Endothelial cell of umbilical vein (primary cell): Measurements from ENCODE around the gene ANKRD39. TPM values are rescaled to one million over a fixed set of nuclear protein-coding genes. Genes with fewer than 3 reads are reported as not detected.
"Not testable (repeated sequence)": the region's sequence is repeated elsewhere in the genome, so short reads cannot be mapped to it uniquely, and the experiment has no call there.

ENCODE experiments used
- BruUV-seq: library from RNA; stranded (reverse); fragments of 400-500 nt; replicated peaks from 2 replicates; lab custom pipeline; 2021; lab: Mats Ljungman, UMichigan
- CTCF ChIA-PET: fragments of 300-600, 350-600 bp; sonication (Branson Sonifier 250); formaldehyde crosslinking; loops from one replicate; lab custom pipeline; 2021; ENCODE audit warnings: antibody characterized with exemption, inconsistent platforms; lab: Charles Lee
- POLR2A ChIA-PET: fragments of 300-600, 350-600 bp; sonication (Branson Sonifier 250); formaldehyde crosslinking; loops from one replicate; lab custom pipeline; 2021; ENCODE audit warnings: antibody characterized with exemption, inconsistent platforms; lab: Charles Lee
- DNase-seq: peaks from one replicate; pipeline ENCODE4 v3.0.0-alpha.2; 2011; ENCODE audit warnings: low read depth, low spot score
- FAIRE-seq: peaks from 2 replicates; lab custom pipeline; 2011; peaks lifted over from hg19 to GRCh38; lab: Jason Lieb, UNC
- H2AFZ ChIP-seq: 2 replicates; pipeline ENCODE4 v1.6.0; 2012; ENCODE audit warnings: low read depth, low read length, control low read depth, inconsistent platforms
- H3K27ac ChIP-seq: 2 replicates; pipeline ENCODE4 v1.5.1; 2011; ENCODE audit warnings: low read depth, mild to moderate bottlenecking, control low read depth, low read length, moderate library complexity; ENCODE audit not compliant: insufficient read depth
- H3K27me3 ChIP-seq, 2 experiments: 2 replicates each; pipeline versions ENCODE4 v1.6.0 to v1.6.1; 2011; ENCODE audit warnings: low read length in 2 of 2, mixed read lengths in 1 of 2; ENCODE audit not compliant: control insufficient read depth in 2 of 2, insufficient read depth in 2 of 2
- H3K36me3 ChIP-seq, 2 experiments: 2 replicates in 1 of 2; 3 replicates in 1 of 2; pipeline ENCODE4 v1.5.1; 2011; ENCODE audit warnings: low read length in 2 of 2, mild to moderate bottlenecking in 1 of 2, moderate library complexity in 1 of 2; ENCODE audit not compliant: control insufficient read depth in 2 of 2, insufficient read depth in 2 of 2; ENCODE audit errors: extremely low read depth in 1 of 2
- H3K4me1 ChIP-seq: 3 replicates; pipeline ENCODE4 v1.5.1; 2011; ENCODE audit warnings: mild to moderate bottlenecking, low read length; ENCODE audit not compliant: control insufficient read depth, insufficient read depth; ENCODE audit errors: extremely low read depth
- H3K4me2 ChIP-seq: 2 replicates; pipeline ENCODE4 v1.6.1; 2011; ENCODE audit warnings: low read length, control low read depth, mixed read lengths; ENCODE audit not compliant: insufficient read depth
- H3K4me3 ChIP-seq, 3 experiments: fragments of 200-600 bp in 1 of 3; sonication (generic), shearing (Covaris generic) in 1 of 3; replicated peaks in 1 of 3; 2 replicates each; pipeline ENCODE4 v1.5.1; 2011 to 2016; ENCODE audit warnings: control low read depth in 3 of 3, low read length in 3 of 3, mild to moderate bottlenecking in 2 of 3, inconsistent platforms in 1 of 3, low read depth in 1 of 3, moderate library complexity in 1 of 3; ENCODE audit not compliant: insufficient read depth in 1 of 3
- H3K79me2 ChIP-seq: 2 replicates; pipeline ENCODE4 v1.6.0; 2012; ENCODE audit warnings: low read length, inconsistent platforms; ENCODE audit not compliant: control insufficient read depth, insufficient read depth
- H3K9ac ChIP-seq: replicated peaks from 2 replicates; pipeline ENCODE3; 2011; ENCODE audit warnings: low read length, control low read depth; ENCODE audit not compliant: insufficient read depth; ENCODE audit errors: extremely low read depth
- H3K9me1 ChIP-seq: replicated peaks from 3 replicates; pipeline ENCODE4 v1.6.0; 2011; ENCODE audit warnings: mild to moderate bottlenecking, low read length; ENCODE audit not compliant: control insufficient read depth, insufficient read depth; ENCODE audit errors: extremely low read depth
- H3K9me3 ChIP-seq: replicated peaks from 2 replicates; pipeline ENCODE4 v1.5.1; 2012; ENCODE audit warnings: low read length, inconsistent platforms; ENCODE audit not compliant: control insufficient read depth, insufficient read depth
- H4K20me1 ChIP-seq: replicated peaks from 2 replicates; pipeline ENCODE3; 2011; ENCODE audit warnings: mild to moderate bottlenecking, low read length; ENCODE audit not compliant: control insufficient read depth, insufficient read depth; ENCODE audit errors: extremely low read depth
- EZH2 ChIP-seq: IDR thresholded peaks from 2 replicates; pipeline ENCODE4 v1.6.1; 2012; ENCODE audit warnings: borderline replicate concordance, low read depth, mild to moderate bottlenecking, moderate library complexity, low read length, inconsistent platforms; ENCODE audit not compliant: severe bottlenecking
- FOS ChIP-seq: IDR thresholded peaks from 2 replicates; pipeline ENCODE4 v1.6.1; 2011; ENCODE audit warnings: mild to moderate bottlenecking, low read length, moderate library complexity, borderline replicate concordance; ENCODE audit not compliant: insufficient read depth
- GATA2 ChIP-seq: IDR thresholded peaks from 2 replicates; pipeline ENCODE4 v1.7.0; 2011; ENCODE audit warnings: low read depth, mild to moderate bottlenecking, moderate library complexity, mixed read lengths, low read length; ENCODE audit not compliant: insufficient read length, insufficient read depth
- JUN ChIP-seq: IDR thresholded peaks from 2 replicates; pipeline ENCODE4 v1.6.1; 2011; ENCODE audit warnings: borderline replicate concordance, low read depth; ENCODE audit not compliant: insufficient read length, insufficient read depth
- MYC ChIP-seq: IDR thresholded peaks from one replicate; pipeline ENCODE4 v1.6.1; 2011; ENCODE audit warnings: mild to moderate bottlenecking, low read depth, low read length
- POLR2A ChIP-seq: IDR thresholded peaks from 2 replicates; pipeline ENCODE4 v1.6.1; 2012; ENCODE audit warnings: low read depth, mild to moderate bottlenecking, control low read depth, low read length
- POLR2AphosphoS5 ChIP-seq: IDR thresholded peaks from 2 replicates; pipeline ENCODE4 v1.6.1; 2012; ENCODE audit warnings: low read depth, mild to moderate bottlenecking, control low read depth, low read length, moderate library complexity; ENCODE audit not compliant: insufficient read depth
- dilution Hi-C: fragments of 300-500 bp; cut with MboI; formaldehyde crosslinking; loops from one replicate; pipeline ENCODE4 v1.15.0; 2019; ENCODE audit warnings: low sequenced_read_pairs; ENCODE audit not compliant: extremely low pct_ligation_motif_present
- intact Hi-C: fragments of 100-400 bp; cut with micrococcal nuclease; formaldehyde crosslinking; loops from one replicate; pipeline ENCODE4 v1.10.0; 2022
- polyA plus RNA-seq, 4 experiments: library from polyadenylated mRNA; depleted of rRNA in 3 of 4; stranded (reverse) in 3 of 4; unstranded in 1 of 4; fragments of >200 nt; gene quantifications; 2 replicates each; pipeline versions ENCODE4 v1.2.1 to v1.2.3, GENCODE V29; 2011 to 2012; ENCODE audit warnings: missing spikeins in 1 of 4
- total RNA-seq: library from RNA; stranded (reverse); gene quantifications from 2 replicates; pipeline ENCODE4 v1.2.3, GENCODE V29; 2021
- TF ChIP-seq, protein P1 (sequence below), 2 donors: IDR thresholded peaks; 1 replicate in 1 of 2; 2 replicates in 1 of 2; pipeline ENCODE4 v1.5.1; 2011; ENCODE audit warnings: low read length in 2 of 2, mild to moderate bottlenecking in 2 of 2, moderate library complexity in 2 of 2, control low read depth in 1 of 2, inconsistent platforms in 1 of 2, low read depth in 1 of 2; ENCODE audit not compliant: insufficient read depth in 1 of 2; ENCODE audit errors: extremely low read depth in 1 of 2
- TF ChIP-seq, protein P2 (sequence below): IDR thresholded peaks from 2 replicates; pipeline ENCODE4 v1.6.1; 2011; ENCODE audit not compliant: insufficient read depth, insufficient read length

ANKRD39 gene
- total and polyA plus RNA-seq, 2 donors (not counting 3 experiments of a cell fraction or from before 2014, with no cell fraction given), result 14.7 to 17.9 TPM

DNA sequence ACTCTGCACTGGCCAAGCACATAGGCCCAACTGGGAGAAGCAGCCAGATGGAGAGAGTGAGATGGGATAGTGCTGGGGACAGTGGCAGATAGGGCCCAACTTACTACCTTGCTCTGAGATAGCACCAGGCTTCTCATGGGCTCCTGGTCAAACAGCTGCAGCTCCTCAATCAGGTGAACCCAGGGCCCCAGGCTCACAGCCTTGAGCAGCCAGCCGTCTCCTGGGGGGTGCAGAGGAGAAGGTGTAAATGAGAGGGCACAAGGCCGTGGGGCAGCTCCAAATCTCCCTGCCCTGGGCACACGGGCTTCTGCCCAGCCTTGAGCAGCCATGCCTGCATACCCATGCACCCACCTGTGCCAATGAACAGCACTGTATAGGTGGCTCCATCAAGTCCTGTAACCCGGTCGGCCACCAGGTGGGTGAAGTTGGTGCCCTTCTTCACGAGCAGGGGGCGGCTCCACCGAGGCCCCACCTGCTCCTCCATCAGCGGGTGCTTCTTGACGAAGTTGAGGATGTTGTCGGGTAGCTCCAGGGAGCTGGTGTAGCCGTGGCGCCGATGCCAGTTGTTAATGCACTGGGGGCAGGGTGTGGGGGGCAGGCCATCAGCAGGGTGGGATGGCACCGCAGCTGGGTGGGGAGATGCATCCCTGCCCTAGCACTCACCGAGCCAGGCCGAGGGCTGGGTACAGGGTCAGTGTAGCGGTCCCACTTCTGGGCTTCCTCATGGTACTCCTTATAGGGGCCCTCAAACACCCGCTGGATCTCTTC lies 5.9 kb upstream of the ANKRD39 start:
- no peaks in the 10 kb centered on the region for H3K27me3 ChIP-seq
- H3K79me2 ChIP-seq, result no peaks in the 10 kb centered on the region
- H3K9me3 ChIP-seq, result no peaks in the 10 kb centered on the region
- no peak overlapping the region for H2AFZ ChIP-seq
- H3K9ac ChIP-seq, result no peak overlapping the region
- DNase-seq, result no peak
- CTCF ChIA-PET, result interaction anchor here (2.2 kb wide), 1 partner anchor 87 kb away, joined by 5 read pairs; no protein-coding TSS in a partner anchor
- H3K9me1 ChIP-seq, result no peaks in the 10 kb centered on the region
- FAIRE-seq, result no peak
- dilution Hi-C loops (no loop called here), intact Hi-C loops (no loop called here)
- H3K27ac ChIP-seq, result no peak overlapping the region
- BruUV-seq, result no TSS peak
- H3K4me2 ChIP-seq, result no peak overlapping the region
- H4K20me1 ChIP-seq, result no peaks in the 10 kb centered on the region
- H3K4me3 ChIP-seq, result no peak overlapping the region
- H3K36me3 ChIP-seq, result peaks cover 4 to 43% of the 10 kb centered on the region in 2 experiments
- no peak for TF ChIP-seq GATA2
- no peak for TF ChIP-seq FOS
- no peak for TF ChIP-seq MYC
- TF ChIP-seq POLR2AphosphoS5, result no peak
- no peak for TF ChIP-seq JUN
- TF ChIP-seq POLR2A, result no peak
- no peak for TF ChIP-seq EZH2
- TF ChIP-seq, protein P1, sequence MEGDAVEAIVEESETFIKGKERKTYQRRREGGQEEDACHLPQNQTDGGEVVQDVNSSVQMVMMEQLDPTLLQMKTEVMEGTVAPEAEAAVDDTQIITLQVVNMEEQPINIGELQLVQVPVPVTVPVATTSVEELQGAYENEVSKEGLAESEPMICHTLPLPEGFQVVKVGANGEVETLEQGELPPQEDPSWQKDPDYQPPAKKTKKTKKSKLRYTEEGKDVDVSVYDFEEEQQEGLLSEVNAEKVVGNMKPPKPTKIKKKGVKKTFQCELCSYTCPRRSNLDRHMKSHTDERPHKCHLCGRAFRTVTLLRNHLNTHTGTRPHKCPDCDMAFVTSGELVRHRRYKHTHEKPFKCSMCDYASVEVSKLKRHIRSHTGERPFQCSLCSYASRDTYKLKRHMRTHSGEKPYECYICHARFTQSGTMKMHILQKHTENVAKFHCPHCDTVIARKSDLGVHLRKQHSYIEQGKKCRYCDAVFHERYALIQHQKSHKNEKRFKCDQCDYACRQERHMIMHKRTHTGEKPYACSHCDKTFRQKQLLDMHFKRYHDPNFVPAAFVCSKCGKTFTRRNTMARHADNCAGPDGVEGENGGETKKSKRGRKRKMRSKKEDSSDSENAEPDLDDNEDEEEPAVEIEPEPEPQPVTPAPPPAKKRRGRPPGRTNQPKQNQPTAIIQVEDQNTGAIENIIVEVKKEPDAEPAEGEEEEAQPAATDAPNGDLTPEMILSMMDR (IDR thresholded peaks at IDR 0.05; ENCODE audit: extremely low read depth in 1 of 2, insufficient read depth in 1 of 2, low read depth in 1 of 2, low read length in 2 of 2), result no peak
- TF ChIP-seq, protein P2, sequence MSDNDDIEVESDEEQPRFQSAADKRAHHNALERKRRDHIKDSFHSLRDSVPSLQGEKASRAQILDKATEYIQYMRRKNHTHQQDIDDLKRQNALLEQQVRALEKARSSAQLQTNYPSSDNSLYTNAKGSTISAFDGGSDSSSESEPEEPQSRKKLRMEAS, result no peak
- H3K4me1 ChIP-seq, result peaks cover 30% of the 10 kb centered on the region
- POLR2A ChIA-PET, result no interaction called here

DNA sequence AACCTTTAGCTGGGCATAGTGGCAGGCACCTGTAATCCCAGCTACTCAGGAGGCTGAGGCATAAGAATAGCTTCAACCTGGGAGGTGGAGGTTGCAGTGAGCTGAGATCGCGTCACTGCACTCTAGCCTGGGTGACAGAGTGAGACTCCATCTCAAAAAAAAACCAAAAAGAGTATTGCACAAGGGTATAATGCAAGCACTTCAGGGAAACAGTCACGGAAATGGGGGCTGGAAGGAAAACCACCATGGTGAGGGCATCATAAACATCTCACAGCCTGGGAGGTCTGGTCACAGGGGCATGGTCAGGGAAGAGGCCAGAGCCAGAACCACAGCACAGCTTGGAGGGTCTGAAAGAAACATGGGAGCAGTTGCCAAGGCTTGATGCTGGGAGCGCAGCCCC lies 5.2 kb upstream of the ANKRD39 start:
- POLR2A ChIA-PET, intact Hi-C loops, H3K4me3 ChIP-seq, FAIRE-seq, DNase-seq, H2AFZ ChIP-seq, H4K20me1 ChIP-seq, H3K79me2 ChIP-seq, dilution Hi-C loops, H3K9me1 ChIP-seq, H3K27ac ChIP-seq, H3K4me2 ChIP-seq, H3K9me3 ChIP-seq, H3K27me3 ChIP-seq, H3K9ac ChIP-seq, BruUV-seq: not testable (repeated sequence)
- CTCF ChIA-PET, result interaction anchor here (2.2 kb wide), 1 partner anchor 88 kb away, joined by 5 read pairs; no protein-coding TSS in a partner anchor
- Histone ChIP-seq H3K36me3 (peaks cover 4 to 43% of the 10 kb centered on the region in 2 experiments), H3K4me1 (peaks cover 25% of the 10 kb centered on the region)
